Cardiac muscle cell (in vitro differentiated cells and primary cell): ENCODE results near the gene ERBB2. TPM values are rescaled to one million over a fixed set of nuclear protein-coding genes. Genes with fewer than 3 reads are reported as not detected.

Source experiments
- DNase-seq, 2 donors: peaks; one replicate each; pipeline versions ENCODE4 v3.0.0 to v3.0.0-alpha.2; 2010 to 2017; ENCODE audit warnings: low read depth in 1 of 2, low spot score in 1 of 2
- H3K27ac ChIP-seq: fragments of 200-600 bp; sonication (generic); 2 replicates; pipeline ENCODE4 v1.5.1; 2016
- H3K27me3 ChIP-seq: fragments of 200-600 bp; sonication (generic); 2 replicates; pipeline ENCODE4 v1.6.0; 2016; ENCODE audit warnings: control low read depth
- H3K36me3 ChIP-seq: fragments of 200-600 bp; sonication (generic); 2 replicates; pipeline ENCODE4 v1.5.1; 2016; ENCODE audit warnings: control low read depth
- H3K4me1 ChIP-seq: fragments of 200-600 bp; sonication (generic); 2 replicates; pipeline ENCODE4 v1.8.1; 2017; ENCODE audit warnings: low read depth, mild to moderate bottlenecking, mixed run types
- H3K4me3 ChIP-seq: fragments of 200-600 bp; sonication (generic); 2 replicates; pipeline ENCODE4 v1.5.1; 2016; ENCODE audit warnings: mild to moderate bottlenecking
- H3K9me3 ChIP-seq: fragments of 200-600 bp; sonication (generic); 2 replicates; pipeline ENCODE4 v1.5.1; 2017; ENCODE audit warnings: low read depth, mild to moderate bottlenecking, control low read depth
- polyA plus RNA-seq: library from polyadenylated mRNA; unstranded; fragments of >200 nt; fragmentation: Nextera tagmentation; extraction: Ambion mirVana; gene quantifications from 2 replicates; pipeline ENCODE4 v1.2.1, GENCODE V29; 2016
- total RNA-seq: library from RNA; depleted of rRNA; stranded (reverse); fragments of >200 nt; gene quantifications from 2 replicates; pipeline ENCODE4 v1.2.3, GENCODE V29; 2016
- TF ChIP-seq, protein P1 (sequence below): IDR thresholded peaks from 2 replicates; pipeline ENCODE4 v1.5.1; 2012; ENCODE audit warnings: low read depth, mild to moderate bottlenecking, low read length

The ERBB2 gene
- total and polyA plus RNA-seq, 2 experiments from 2014 or later: 194 to 310 TPM

DNA sequence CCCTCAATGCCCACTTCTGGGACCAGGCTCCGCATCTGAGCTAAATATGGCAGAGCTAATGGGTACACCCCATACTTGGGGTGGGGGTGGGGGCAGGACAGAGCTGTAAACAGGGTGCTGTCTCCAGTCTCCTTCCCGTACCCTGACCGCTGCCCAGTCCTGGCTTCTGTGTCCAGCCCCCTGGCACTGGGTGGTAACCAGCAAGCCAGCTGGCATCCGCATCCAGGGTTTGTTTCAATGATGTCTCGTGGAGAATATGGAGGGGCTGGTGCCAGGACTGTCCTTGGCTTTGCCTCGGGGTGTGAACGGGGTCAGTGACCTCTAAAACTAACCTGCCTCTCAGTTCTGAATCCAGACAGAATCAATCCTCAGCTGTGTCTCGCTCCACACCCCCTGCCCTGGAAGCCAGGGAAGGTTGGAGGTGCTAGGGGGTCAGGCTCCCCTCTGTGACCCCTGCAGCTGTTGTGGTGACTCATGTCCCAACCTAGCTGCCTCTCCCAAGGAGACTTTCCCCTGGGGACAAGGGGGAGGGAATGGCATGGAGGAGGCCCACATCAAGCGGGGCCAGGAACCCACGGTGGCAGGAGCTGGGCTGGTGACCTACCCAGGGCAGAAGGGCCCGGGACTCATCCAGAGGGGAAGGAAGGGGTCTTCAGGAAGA, 33.1 kb upstream of the ERBB2 start:
- Histone ChIP-seq H3K27me3 (no peaks in the 10 kb centered on the region), H3K27ac (peak overlapping the region; percentile 86), H3K4me1 (peaks cover 49% of the 10 kb centered on the region), H3K36me3 (no peaks in the 10 kb centered on the region), H3K9me3 (no peaks in the 10 kb centered on the region), H3K4me3 (peak overlapping the region; percentile 36)
- DNase-seq: no peak
- TF ChIP-seq, protein P1, sequence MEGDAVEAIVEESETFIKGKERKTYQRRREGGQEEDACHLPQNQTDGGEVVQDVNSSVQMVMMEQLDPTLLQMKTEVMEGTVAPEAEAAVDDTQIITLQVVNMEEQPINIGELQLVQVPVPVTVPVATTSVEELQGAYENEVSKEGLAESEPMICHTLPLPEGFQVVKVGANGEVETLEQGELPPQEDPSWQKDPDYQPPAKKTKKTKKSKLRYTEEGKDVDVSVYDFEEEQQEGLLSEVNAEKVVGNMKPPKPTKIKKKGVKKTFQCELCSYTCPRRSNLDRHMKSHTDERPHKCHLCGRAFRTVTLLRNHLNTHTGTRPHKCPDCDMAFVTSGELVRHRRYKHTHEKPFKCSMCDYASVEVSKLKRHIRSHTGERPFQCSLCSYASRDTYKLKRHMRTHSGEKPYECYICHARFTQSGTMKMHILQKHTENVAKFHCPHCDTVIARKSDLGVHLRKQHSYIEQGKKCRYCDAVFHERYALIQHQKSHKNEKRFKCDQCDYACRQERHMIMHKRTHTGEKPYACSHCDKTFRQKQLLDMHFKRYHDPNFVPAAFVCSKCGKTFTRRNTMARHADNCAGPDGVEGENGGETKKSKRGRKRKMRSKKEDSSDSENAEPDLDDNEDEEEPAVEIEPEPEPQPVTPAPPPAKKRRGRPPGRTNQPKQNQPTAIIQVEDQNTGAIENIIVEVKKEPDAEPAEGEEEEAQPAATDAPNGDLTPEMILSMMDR: no peak

GRCh38 chr17:39667262-39667944, 32.5 kb upstream of the ERBB2 start:
- H3K36me3 ChIP-seq: no peaks in the 10 kb centered on the region
- no peaks in the 10 kb centered on the region for H3K27me3 ChIP-seq
- TF ChIP-seq, protein P1: no peak
- DNase-seq: peak in 1 of 2 donors; percentile 52
- peak overlapping the region; percentile 86 for H3K27ac ChIP-seq
- H3K4me1 ChIP-seq: peaks cover 49% of the 10 kb centered on the region
- H3K9me3 ChIP-seq: no peaks in the 10 kb centered on the region
- H3K4me3 ChIP-seq: peak overlapping the region; percentile 36

DNA sequence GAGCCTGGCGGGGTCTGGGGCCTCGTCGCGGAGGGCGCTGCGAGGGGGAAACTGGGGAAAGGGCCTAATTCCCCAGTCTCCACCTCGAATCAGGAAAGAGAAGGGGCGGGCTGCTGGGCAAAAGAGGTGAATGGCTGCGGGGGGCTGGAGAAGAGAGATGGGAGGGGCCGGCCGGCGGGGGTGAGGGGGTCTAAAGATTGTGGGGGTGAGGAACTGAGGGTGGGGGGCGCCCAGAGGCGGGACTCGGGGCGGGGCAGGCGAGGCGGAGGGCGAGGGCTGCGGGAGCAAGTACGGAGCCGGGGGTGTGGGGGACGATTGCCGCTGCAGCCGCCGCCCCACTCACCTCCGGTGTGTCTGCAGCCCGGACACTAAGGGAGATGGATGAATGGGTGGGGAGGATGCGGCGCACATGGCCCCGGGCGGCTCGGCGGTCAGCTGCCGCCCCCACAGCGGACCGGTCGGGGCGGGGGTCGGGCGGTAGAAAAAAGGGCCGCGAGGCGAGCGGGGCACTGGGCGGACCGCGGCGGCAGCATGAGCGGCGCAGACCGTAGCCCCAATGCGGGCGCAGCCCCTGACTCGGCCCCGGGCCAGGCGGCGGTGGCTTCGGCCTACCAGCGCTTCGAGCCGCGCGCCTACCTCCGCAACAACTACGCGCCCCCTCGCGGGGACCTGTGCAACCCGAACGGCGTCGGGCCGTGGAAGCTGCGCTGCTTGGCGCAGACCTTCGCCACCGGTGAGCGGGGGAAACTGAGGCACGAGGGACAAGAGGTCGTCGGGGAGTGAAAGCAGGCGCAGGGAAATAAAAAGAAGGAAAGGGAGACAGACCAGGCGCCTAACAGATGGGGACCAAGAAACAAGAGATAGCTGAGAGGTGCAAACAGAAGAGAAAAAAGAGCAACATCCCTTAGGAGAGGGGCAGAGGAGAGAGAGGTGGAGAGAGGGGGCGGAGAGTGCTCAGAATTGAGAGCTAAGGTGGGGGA, 31.6 kb upstream of the ERBB2 start, which contains the start of gene PNMT:
Gene PNMT (plus strand): TSS at position 509 of the 980 bp plus-strand sequence. CDS start 23 bp downstream, at position 532.
- TF ChIP-seq, protein P1: peak; percentile 70
- peak within 1 kb of the TSS; percentile 86 for H3K27ac ChIP-seq
- H3K4me3 ChIP-seq: peak within 1 kb of the TSS; percentile 36
- H3K4me1 ChIP-seq: peaks cover 47% of the 10 kb centered on the region
- H3K36me3 ChIP-seq: no peaks in the 10 kb centered on the region
- peak; percentile 63 to 88 for DNase-seq
- H3K9me3 ChIP-seq: no peaks in the 10 kb centered on the region
- H3K27me3 ChIP-seq: no peaks in the 10 kb centered on the region

- Histone ChIP-seq H3K4me3 (no peak overlapping the region), H3K27me3 (no peaks in the 10 kb centered on the region), H3K27ac (no peak overlapping the region), H3K9me3 (no peaks in the 10 kb centered on the region), H3K36me3 (no peaks in the 10 kb centered on the region), H3K4me1 (peaks cover 39% of the 10 kb centered on the region)
- TF ChIP-seq, protein P1: no peak
- DNase-seq: no peak
Observed at GRCh38 chr17:39669897-39670735, 29.7 kb upstream of the ERBB2 start.
